Astrocyte (in vitro differentiated cells and primary cell): ENCODE data around the gene HDAC2.

ENCODE experiments used
- EZH2 ChIP-seq: IDR thresholded peaks from 2 replicates; pipeline ENCODE4 v1.6.1; 2012; ENCODE audit warnings: mild to moderate bottlenecking, low read length, inconsistent platforms; ENCODE audit not compliant: insufficient read depth
- TF ChIP-seq, protein P1 (sequence below): IDR thresholded peaks from 2 replicates; pipeline ENCODE4 v1.5.1; 2011; ENCODE audit warnings: low read depth, mild to moderate bottlenecking, inconsistent platforms, low read length, moderate library complexity; ENCODE audit not compliant: insufficient read depth

DNA sequence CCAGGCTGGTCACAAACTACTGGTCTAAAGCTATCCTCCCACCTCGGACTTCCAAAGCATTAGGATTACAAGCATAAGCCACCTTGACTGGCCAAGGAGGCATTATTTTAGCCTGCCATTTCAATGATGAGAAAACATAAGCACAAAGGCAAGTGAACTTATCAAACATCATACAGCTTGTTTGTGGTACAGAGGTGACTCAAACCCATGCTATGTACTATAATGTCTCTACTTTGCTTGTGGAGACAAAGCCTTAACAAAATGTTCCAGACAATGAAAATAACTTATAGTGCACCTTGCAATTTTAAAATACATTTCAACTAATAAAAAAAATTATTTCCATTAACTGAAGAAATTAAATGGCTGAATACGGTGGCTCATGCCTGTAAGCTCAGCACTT is 26.2 kb downstream of the HDAC2 start:
- no peak for TF ChIP-seq EZH2
- TF ChIP-seq, protein P1, sequence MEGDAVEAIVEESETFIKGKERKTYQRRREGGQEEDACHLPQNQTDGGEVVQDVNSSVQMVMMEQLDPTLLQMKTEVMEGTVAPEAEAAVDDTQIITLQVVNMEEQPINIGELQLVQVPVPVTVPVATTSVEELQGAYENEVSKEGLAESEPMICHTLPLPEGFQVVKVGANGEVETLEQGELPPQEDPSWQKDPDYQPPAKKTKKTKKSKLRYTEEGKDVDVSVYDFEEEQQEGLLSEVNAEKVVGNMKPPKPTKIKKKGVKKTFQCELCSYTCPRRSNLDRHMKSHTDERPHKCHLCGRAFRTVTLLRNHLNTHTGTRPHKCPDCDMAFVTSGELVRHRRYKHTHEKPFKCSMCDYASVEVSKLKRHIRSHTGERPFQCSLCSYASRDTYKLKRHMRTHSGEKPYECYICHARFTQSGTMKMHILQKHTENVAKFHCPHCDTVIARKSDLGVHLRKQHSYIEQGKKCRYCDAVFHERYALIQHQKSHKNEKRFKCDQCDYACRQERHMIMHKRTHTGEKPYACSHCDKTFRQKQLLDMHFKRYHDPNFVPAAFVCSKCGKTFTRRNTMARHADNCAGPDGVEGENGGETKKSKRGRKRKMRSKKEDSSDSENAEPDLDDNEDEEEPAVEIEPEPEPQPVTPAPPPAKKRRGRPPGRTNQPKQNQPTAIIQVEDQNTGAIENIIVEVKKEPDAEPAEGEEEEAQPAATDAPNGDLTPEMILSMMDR, result no peak
